ENCODE data around the gene PYGL. TPM values are rescaled to one million over a fixed set of nuclear protein-coding genes. Genes with fewer than 3 reads are reported as not detected.
A peak's percentile ranks its signal among the peaks of the same experiment; 100 is the strongest.

Gene PYGL
- total RNA-seq: under 1 TPM; 0.62 to 0.67 TPM

DNA sequence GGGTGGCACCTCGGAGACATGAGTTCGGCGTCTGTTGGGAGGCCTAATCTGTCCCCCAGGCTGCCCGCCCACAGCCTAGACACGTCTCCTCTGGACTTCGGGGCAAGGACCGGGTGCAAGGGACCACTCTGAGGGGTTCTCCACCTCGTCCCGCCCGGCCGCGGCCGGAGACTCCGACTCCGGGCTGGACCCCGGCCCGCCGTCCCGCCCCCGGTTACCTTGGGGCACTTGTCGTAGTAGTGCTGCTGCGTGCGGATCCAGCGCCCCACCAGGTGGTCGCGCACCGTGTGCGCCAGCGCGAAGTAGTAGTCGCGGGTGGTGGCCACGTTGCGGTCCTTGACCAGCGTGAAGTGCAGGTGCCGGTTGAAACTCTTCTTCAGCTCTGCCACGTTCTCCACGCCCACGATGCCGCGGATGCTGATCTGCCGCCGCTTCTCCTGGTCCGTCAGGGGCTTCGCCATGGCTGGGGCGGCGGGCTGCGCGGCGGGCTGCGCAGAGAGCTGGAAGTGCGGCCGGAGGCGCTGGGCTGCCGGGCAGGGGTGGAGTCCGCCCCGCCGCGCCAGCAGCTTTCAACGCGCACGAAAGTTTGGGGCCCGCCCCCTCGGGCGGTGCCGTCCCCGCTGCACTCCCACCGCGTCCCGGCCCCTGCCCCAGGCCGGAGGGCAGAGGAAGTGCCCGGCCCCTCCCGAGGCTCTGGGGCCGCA is at the start of gene PYGL:
PYGL (minus strand) TSS at position 541 of the 704 bp plus-strand sequence; CDS start at position 461, 80 bp downstream.
- peaks cover 33% of the 10 kb centered on the region for H3K27me3 Mint-ChIP-seq
- no peaks in the 10 kb centered on the region for H3K36me3 Mint-ChIP-seq (ENCODE audit: low read depth)
- H3K9me3 Mint-ChIP-seq (ENCODE audit: low read depth): no peaks in the 10 kb centered on the region
- intact Hi-C loops (cut with DNase I, micrococcal nuclease): loop anchor here (2.0 to 10.0 kb wide), 2 partner anchors 151 kb away; partner anchors contain the start of gene TRIM9 (in 2 of the 2)
- H3K4me3 Mint-ChIP-seq: peak within 1 kb of the TSS; percentile 70
- ChIA-PET CTCF (interaction anchor here (0.6 kb wide), 1 partner anchor 1812 kb away, joined by 3 read pairs; no protein-coding TSS in a partner anchor), POLR2A (no interaction called here)
- no peak within 1 kb of the TSS for H3K27ac Mint-ChIP-seq
- H3K4me1 Mint-ChIP-seq: peaks cover 13% of the 10 kb centered on the region
- ATAC-seq: peak; percentile 65
- peak; percentile 52 for DNase-seq

GRCh38 chr14:50985859-50986331 is 41.6 kb upstream of the PYGL start:
- POLR2A ChIA-PET: no interaction called here
- no peak for ATAC-seq
- no peak overlapping the region for H3K4me3 Mint-ChIP-seq
- no peaks in the 10 kb centered on the region for H3K9me3 Mint-ChIP-seq (ENCODE audit: low read depth)
- CTCF ChIA-PET: no interaction called here
- H3K27ac Mint-ChIP-seq: no peak overlapping the region
- DNase-seq: no peak
- H3K36me3 Mint-ChIP-seq (ENCODE audit: low read depth): no peaks in the 10 kb centered on the region
- H3K4me1 Mint-ChIP-seq: no peaks in the 10 kb centered on the region
- intact Hi-C loops (cut with DNase I, micrococcal nuclease): no loop called here
- H3K27me3 Mint-ChIP-seq: peaks cover 4% of the 10 kb centered on the region

DNA sequence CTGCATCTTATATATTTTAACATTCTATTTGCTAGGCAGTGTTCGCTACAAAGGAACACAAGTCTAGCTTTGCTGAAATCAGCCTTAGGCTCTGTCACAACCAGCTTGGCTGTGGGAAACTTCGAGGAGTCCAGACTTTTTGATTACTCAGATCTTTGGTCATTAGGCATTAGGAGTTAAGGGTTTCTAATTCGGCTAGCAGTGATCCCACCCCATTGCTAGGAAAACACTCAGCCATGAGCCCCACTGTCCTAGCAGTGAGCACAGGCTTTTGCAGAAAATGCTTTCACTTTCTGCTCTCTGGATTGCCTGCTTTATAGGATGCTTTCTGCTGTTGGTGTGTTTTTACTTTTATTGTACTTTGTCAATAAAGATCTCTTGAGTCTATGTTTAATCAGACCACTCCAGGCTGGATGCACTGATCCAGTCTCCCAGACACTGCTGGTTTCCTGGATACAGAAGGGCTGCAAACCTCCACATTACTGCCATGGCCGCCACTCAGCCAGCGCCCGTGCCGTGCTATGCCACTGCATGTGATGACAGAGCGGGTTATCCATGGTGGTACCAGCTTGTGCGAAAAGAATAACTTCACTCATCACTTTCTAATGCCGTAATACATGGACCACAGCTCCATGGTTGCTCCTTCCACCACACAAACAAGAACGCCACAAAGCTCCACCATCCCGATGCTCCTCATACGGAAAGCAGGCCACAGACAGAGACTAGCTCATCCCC is 41.0 kb upstream of the PYGL start:
- Mint-ChIP-seq H3K27me3 (peaks cover 4% of the 10 kb centered on the region), H3K9me3 (ENCODE audit: low read depth) (no peaks in the 10 kb centered on the region), H3K36me3 (ENCODE audit: low read depth) (no peaks in the 10 kb centered on the region), H3K4me1 (no peaks in the 10 kb centered on the region), H3K27ac (no peak overlapping the region), H3K4me3 (no peak overlapping the region)
- ATAC-seq (no peak), DNase-seq (no peak)
- intact Hi-C loops (cut with DNase I, micrococcal nuclease): no loop called here
- ChIA-PET POLR2A (no interaction called here), CTCF (no interaction called here)

GRCh38 chr14:50984036-50984710 is 39.9 kb upstream of the PYGL start:
- peaks cover 4% of the 10 kb centered on the region for H3K27me3 Mint-ChIP-seq
- H3K4me3 Mint-ChIP-seq: no peak overlapping the region
- no peaks in the 10 kb centered on the region for H3K9me3 Mint-ChIP-seq (ENCODE audit: low read depth)
- no peaks in the 10 kb centered on the region for H3K4me1 Mint-ChIP-seq
- DNase-seq (no peak), ATAC-seq (no peak)
- POLR2A ChIA-PET: no interaction called here
- H3K27ac Mint-ChIP-seq: no peak overlapping the region
- CTCF ChIA-PET: no interaction called here
- H3K36me3 Mint-ChIP-seq (ENCODE audit: low read depth): no peaks in the 10 kb centered on the region
- intact Hi-C loops (cut with DNase I, micrococcal nuclease): no loop called here

- Mint-ChIP-seq H3K27ac (no peak overlapping the region), H3K9me3 (ENCODE audit: low read depth) (no peaks in the 10 kb centered on the region), H3K4me1 (no peaks in the 10 kb centered on the region), H3K36me3 (ENCODE audit: low read depth) (no peaks in the 10 kb centered on the region), H3K4me3 (no peak overlapping the region), H3K27me3 (no peaks in the 10 kb centered on the region)
- ChIA-PET CTCF (interaction anchor here (1.4 kb wide), 1 partner anchor 22 kb away, joined by 3 read pairs; no protein-coding TSS in a partner anchor), POLR2A (no interaction called here)
- intact Hi-C loops (cut with DNase I, micrococcal nuclease): no loop called here
- ATAC-seq (no peak), DNase-seq (no peak)
These were observed 35.9 kb upstream of the PYGL start for GRCh38 chr14:50979941-50980850.

GRCh38 chr14:50978888-50979287 is 34.6 kb upstream of the PYGL start:
- H3K4me1 Mint-ChIP-seq: no peaks in the 10 kb centered on the region
- DNase-seq: no peak
- POLR2A ChIA-PET: no interaction called here
- intact Hi-C loops (cut with DNase I, micrococcal nuclease): no loop called here
- H3K27me3 Mint-ChIP-seq: no peaks in the 10 kb centered on the region
- no peaks in the 10 kb centered on the region for H3K9me3 Mint-ChIP-seq (ENCODE audit: low read depth)
- no peaks in the 10 kb centered on the region for H3K36me3 Mint-ChIP-seq (ENCODE audit: low read depth)
- H3K4me3 Mint-ChIP-seq: no peak overlapping the region
- no peak for ATAC-seq
- CTCF ChIA-PET: no interaction called here
- H3K27ac Mint-ChIP-seq: no peak overlapping the region

GRCh38 chr14:50978529-50978871 is 34.2 kb upstream of the PYGL start:
- H3K36me3 Mint-ChIP-seq (ENCODE audit: low read depth): no peaks in the 10 kb centered on the region
- no peaks in the 10 kb centered on the region for H3K27me3 Mint-ChIP-seq
- no peaks in the 10 kb centered on the region for H3K9me3 Mint-ChIP-seq (ENCODE audit: low read depth)
- ATAC-seq (no peak), DNase-seq (no peak)
- no peaks in the 10 kb centered on the region for H3K4me1 Mint-ChIP-seq
- no peak overlapping the region for H3K4me3 Mint-ChIP-seq
- POLR2A ChIA-PET: no interaction called here
- intact Hi-C loops (cut with DNase I, micrococcal nuclease): no loop called here
- no peak overlapping the region for H3K27ac Mint-ChIP-seq
- CTCF ChIA-PET: no interaction called here

DNA sequence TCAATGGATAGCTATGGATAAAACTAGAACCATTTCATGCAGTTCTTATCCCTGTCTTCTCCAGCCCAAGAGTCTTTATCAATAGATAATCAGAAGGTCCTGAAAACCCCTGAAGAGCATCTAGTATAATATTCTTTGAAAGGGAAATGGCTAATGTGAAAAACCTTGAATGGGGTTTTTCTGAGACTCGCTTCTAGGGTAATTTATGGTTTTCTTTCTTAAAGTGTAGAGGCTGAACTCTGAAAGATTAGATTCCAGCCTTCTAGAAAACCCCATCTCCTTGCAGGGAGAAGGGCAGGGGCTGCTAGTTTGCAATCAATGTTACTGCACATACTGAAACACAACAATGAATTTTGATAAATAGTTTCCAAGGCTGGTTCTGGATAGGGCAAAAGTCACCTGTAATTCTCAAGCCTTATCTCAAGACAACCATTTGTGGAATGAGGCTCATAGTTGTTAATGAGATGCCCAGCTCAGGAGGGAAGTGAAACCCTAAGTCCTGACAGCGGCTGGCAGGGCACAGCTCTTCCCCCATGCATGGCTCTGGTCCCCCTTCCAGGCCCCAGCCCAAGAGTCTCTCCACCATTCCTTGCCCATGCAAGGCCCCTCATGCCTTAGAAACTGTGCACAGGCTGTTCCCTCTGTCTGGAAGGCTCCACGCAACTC is 33.7 kb upstream of the PYGL start:
- ChIA-PET POLR2A (no interaction called here), CTCF (no interaction called here)
- intact Hi-C loops (cut with DNase I, micrococcal nuclease): no loop called here
- ATAC-seq (no peak), DNase-seq (no peak)
- H3K4me1 Mint-ChIP-seq: no peaks in the 10 kb centered on the region
- no peaks in the 10 kb centered on the region for H3K9me3 Mint-ChIP-seq (ENCODE audit: low read depth)
- no peaks in the 10 kb centered on the region for H3K27me3 Mint-ChIP-seq
- H3K4me3 Mint-ChIP-seq: no peak overlapping the region
- no peak overlapping the region for H3K27ac Mint-ChIP-seq
- H3K36me3 Mint-ChIP-seq (ENCODE audit: low read depth): no peaks in the 10 kb centered on the region

DNA sequence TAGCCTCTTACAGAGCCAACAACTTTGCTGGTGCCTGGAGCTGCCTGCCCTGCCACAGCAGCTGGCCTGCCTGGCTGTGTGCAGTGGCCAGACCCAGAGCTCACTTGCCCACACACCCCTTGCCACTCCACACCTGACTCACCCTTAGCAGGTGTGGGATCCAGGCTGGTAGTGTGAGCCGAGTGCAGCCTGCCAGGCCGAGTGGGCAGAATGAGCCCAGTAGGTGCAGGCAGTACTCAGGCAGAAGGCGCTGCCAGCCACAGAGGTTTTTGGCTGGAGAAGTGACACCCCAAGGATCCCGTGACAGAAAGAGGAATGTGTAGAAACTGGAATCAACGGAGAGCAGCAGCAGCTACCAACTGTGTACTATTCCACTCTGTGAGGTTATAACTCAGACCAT is 29.8 kb upstream of the PYGL start:
- DNase-seq: no peak
- ATAC-seq: no peak
- no peaks in the 10 kb centered on the region for H3K4me1 Mint-ChIP-seq
- intact Hi-C loops (cut with DNase I, micrococcal nuclease): no loop called here
- H3K9me3 Mint-ChIP-seq (ENCODE audit: low read depth): no peaks in the 10 kb centered on the region
- no peaks in the 10 kb centered on the region for H3K36me3 Mint-ChIP-seq (ENCODE audit: low read depth)
- POLR2A ChIA-PET: no interaction called here
- H3K27me3 Mint-ChIP-seq: peaks cover 4% of the 10 kb centered on the region
- no peak overlapping the region for H3K4me3 Mint-ChIP-seq
- H3K27ac Mint-ChIP-seq: no peak overlapping the region
- CTCF ChIA-PET: interaction anchor here (1.0 to 1.1 kb wide), 2 partner anchors 10 to 20 kb away, joined by 3 to 4 read pairs; no protein-coding TSS in a partner anchor

- no peak for ATAC-seq
- H3K27ac Mint-ChIP-seq: no peak overlapping the region
- no peaks in the 10 kb centered on the region for H3K4me1 Mint-ChIP-seq
- no peak for DNase-seq
- ChIA-PET POLR2A (no interaction called here), CTCF (no interaction called here)
- intact Hi-C loops (cut with DNase I, micrococcal nuclease): no loop called here
- H3K36me3 Mint-ChIP-seq (ENCODE audit: low read depth): no peaks in the 10 kb centered on the region
- peaks cover 4% of the 10 kb centered on the region for H3K27me3 Mint-ChIP-seq
- H3K9me3 Mint-ChIP-seq (ENCODE audit: low read depth): no peaks in the 10 kb centered on the region
- no peak overlapping the region for H3K4me3 Mint-ChIP-seq
These were observed 28.5 kb upstream of the PYGL start for GRCh38 chr14:50972734-50973133.

Data from activated CD4-positive, alpha-beta T cell treated with anti-CD3 and anti-CD28 coated beads for 36 hours (primary cell).